HG03565 (cell line): ENCODE results near the gene CIITA.
"Not testable (repeated sequence)": the region's sequence is repeated elsewhere in the genome, so short reads cannot be mapped to it uniquely, and the experiment has no call there.

Experiments used
- ATAC-seq: cut with Tn5 transposase; IDR thresholded peaks from one replicate; pipeline ENCODE4 v1.9.1; 2021; ENCODE audit warnings: mild to moderate bottlenecking, moderate library complexity; ENCODE audit not compliant: unreplicated experiment

Gene CIITA

DNA sequence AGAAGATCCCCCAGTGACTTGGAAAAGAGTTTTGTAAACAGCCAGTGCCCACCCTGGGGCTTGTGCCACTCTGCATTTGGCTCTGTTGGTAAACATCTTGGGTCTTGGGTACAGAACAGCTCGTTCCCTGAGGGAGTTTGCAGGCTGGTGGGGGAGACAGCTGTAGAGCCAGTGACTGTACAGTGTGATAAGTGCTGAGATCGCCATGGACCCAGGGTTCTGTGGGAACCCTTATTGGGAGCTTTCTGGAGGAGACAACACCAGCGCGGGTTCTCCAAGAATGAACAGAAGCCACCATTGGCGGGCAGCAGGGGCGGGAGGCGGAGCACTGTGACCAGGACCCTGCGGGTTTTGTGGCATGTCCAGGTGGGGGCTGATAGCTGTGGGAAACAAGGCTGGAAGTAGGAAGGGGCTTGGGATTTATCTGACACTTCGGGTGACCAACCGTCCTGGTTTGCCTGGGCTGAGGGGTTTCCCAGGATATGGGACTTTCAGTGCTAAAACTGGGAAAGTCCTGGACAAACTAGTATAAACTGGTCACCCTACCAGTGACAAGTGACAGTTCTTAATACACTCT lies 70.3 kb downstream of the CIITA start:
- no peak for ATAC-seq

DNA sequence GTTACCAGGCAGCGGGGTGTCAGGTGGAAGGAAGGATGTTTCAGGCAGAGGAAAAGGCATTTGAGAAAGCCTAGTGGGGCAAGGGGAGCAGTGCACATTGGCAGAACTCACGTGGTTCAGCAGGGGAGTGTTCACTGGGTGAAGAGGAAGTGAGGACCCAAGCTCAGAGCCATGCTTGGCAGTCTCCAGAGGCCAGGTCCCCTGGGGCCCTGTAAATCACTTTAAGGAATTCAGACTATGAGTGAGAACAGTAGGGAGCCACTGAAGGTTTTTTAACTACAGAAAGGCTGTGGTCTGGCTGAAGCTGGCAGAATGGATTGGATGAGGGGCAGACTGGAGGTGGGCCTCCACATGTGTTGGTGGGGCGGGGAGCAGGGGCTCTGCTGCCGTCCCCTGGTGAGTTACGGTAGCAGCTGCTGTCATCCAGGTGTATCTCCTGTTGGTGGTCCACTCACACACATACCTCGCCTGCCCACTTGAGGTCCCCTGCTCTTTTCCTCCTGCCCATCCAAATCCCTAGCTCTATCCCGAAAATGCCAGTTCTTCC lies 72.5 kb downstream of the CIITA start:
- peak; percentile 55 for ATAC-seq

DNA sequence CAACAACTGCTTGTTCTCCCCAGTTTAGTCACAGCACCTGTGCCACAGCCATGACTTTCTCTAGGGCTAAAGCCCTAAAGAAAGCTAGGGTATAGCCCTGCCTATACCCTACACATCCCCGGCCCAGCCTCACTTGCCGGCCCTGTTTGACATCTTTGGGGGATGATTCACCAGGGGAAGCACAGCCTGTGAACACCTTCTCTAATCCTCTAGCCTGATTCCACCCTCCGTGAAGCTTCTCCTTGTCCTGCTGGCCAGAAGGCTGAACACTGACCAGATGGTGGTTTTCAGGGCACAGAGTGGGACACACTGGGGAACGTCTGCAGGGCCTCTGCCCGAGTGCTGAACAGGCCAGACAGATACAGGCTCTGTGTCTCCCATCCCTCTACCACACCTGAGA lies 73.4 kb downstream of the CIITA start:
- ATAC-seq, result no peak

DNA sequence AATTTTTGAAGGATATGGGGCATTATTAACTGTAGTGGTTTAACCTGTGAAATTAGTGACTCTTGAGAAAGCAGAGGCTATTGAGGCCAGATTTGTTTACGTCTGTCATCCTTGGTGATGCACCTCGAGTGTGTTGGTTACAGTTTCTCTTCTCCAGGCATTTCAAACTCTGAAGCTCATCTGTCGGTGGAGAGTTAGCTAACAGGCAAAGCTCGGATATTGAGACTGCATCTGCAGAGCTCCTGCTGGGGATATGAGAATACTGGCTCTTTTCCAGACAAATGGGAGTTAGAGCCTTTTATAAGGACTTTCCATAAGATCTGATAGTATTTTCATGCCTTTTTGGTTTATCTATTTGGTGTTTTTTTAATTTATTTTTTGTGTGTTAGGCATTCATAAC lies 74.0 kb downstream of the CIITA start:
- no peak for ATAC-seq

DNA sequence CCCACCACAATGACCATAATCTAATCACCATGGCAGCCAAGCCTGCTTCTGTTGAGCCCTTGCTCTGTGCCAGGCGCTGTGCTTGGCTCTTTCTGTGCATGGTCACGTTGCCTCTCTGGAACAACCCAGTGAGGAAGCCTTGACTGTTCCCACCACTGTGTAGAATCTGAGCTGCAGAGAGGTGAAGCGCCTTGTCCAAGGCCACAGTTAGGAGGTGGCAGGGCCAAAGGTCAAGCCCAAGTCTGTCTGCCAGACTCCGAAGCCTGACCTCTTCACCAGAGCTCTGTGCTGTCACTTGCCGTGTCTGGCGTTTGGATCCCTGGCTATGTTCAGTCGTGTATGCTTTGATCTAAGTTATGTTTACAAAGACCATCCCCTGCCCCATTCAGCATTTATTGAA lies 77.9 kb downstream of the CIITA start:
- no peak for ATAC-seq

DNA sequence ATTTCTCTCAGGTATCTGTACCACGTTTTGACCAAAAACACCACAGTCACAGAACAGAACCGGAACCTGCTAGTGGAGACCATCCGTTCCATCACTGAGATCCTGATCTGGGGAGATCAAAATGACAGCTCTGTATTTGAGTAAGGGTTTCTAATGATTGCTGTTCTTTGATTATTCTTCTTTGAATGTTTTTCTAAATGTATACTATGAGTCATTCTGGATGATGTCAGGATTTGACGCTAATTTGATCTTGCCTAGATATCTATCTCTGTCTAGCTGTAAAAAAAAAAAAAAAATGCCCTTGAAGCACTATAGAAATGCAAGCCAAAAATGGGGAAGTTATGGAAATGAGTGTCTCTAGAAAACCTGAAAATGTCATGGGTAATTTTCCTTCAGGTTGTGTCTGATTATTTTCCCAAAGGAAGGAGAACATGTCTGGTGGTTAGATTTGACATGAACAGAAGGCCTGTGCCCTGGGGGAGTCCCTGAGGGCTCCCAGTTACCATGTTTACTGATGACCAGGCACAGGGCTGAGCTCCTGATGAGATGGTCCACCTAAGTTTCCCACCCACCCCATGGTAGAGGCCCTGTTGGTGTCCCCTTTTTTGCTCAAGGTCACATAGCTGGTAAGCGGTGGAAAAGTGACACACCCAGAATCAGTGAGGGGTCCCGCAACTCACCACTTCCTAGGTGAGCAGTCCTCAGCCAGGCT lies 80.9 kb downstream of the CIITA start:
- ATAC-seq, result no peak

DNA sequence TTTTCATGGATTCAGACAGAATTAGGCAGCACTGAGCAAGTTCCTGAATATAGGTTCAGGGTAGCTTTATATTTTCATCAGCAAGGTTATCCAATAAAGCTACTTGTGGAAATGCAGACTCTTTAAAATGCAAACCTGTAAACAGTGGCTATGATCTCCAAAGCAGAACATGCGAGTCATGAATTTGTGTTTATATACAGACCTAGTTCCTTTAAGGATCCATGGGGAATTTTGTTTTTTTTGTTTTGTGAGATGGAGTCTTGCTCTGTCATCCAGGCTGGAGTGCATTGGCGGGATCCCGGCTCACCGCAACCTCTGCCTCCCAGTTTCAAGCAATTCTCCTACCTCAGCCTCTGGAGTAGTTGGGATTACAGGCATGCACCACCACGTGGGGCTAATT lies 82.2 kb downstream of the CIITA start:
- ATAC-seq, result no peak

DNA sequence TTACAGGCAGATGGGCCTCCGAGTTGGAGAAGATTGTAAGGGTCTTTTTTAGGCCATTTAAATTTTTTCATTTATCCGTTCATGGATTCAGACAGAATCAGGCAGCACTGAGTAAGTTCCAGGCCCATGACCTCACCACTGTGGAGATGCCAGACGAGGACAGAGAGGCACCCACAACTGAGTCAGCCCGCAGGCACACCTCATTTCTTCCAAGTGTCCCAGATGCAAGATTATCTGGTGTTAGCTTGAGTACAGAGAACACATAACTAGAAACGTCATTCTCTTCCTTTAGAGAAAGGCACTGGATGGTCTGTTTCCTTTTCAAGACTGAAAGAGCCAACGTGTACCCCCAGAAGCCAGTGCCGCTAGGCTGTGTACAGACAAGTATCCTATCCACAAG lies 84.2 kb downstream of the CIITA start:
- no peak for ATAC-seq

DNA sequence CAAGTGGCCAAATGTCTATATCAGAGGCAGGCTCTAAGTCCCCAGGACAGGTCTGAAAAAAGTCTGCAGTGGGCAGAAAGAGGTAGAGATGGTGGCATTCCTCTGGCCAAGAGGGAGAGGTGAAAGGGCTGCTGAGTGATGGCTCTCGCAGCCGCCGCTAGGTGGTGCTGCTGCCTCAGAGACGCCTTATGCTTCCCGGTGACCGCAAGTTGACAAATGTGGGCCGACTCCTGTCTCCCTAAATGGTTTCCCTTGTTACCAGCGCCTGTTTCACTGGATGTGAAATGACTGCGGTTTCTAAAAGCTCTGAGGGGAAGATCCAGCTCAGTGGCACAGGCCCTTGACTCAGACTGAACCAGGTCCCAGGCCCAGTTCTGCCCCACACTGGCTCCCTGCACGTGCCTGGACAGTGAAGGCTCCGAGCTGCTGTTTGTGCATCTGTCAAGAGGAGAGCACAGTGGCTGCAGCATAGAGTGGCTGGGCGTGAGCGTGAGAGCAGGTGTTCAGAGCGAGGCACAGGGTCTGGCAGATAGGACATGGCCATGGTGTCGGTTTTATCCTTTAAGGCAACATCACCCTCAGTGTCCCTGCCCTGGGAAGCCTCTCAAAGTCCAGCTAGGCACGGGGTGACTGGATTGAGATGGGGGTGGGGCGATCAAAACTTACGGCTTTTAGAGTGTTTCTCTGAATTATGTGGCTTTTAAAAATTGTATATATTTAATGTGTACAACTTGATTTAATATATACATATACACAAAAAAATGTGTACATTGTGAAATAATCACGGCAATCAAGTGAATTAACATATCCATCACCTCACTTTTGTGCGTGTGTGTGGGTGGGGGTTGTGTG lies 87.3 kb downstream of the CIITA start:
- peak; percentile 31 for ATAC-seq

DNA sequence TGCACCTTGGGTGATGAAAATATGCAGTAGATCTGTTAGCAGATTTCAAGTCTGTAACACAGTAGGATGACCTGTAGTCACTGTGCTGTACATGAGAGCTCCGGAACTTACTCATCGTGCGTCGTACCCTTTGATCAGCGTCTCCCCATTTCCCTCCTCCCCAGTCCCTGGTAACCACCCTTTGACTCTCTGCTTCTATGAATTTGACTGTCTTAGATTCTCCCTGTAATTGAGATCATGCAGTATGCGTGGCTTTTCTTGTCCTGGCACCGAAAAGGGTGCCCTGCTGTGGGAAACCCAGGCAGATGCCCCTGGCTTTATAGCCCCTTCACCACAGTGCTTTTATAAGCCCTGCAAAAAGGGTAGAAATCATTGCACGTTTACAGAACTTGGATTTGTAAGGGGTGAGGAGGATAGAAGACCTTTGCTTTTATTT lies 87.9 kb downstream of the CIITA start:
- peak; percentile 45 for ATAC-seq

DNA sequence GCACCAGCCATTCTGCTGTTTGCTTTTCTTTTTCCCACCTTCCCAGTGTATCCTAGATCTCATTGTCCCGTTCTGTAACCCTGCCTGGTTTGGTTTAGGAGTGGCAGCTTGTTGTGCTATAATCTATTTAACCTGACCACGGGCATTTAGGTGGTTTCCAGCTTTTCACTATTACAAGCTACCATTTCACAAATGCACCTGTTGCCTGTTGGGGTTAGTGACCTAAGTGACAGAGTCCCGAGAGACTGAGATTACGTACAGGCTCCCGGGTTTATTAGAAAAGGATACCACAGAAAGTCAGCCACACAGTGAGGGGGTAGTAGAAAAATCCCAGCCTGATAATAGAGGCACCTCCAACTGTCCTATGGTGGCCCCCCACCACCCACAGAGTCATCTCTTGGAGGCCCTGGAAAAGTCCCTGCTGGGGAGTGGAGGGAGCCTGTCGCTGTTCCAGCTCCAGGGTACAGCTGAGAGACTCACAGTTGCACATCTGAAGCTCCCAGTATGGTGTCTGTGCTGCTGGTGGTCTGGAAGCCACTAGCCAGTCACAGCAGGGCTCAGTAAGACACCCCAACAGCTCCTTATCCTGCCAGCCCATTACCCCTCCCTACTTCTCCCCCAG lies 88.5 kb downstream of the CIITA start:
- ATAC-seq, result peak; percentile 53

DNA sequence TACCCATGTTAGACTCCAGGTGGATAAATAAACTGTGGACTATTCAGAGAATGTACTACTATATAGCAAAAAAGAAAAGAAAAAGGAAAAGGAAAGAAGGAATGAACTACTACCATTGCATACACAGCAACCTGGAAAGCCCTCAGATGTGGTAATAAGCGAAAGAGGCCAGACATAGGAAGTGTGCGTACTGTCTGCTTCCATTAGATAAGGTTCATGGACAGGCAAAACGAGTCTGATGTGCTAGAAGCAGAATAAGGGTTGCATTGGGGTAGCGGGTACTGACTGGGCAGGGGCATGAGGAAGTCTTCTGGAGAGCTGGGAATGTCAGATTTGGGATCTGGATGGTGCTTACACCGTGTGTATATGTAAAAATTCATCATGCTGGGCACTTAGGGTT lies 89.1 kb downstream of the CIITA start:
- ATAC-seq, result no peak

DNA sequence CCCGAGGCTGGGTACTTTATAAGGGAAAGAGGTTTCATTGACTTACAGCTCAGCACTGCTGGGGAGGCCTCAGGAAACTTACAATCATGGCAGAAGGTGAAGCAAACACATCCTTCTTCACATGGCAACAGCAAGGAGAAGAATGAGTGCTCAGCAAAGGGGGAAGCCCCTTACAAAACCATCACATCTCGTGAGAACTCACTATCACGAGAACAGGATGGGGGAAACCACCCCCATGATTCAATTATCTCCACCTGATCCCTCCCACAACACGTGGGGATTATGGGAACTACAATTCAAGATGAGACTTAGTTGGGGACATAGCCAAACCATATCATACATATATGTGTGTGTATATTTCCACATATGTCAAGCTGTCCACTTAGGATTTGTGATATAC lies 89.6 kb downstream of the CIITA start:
- ATAC-seq, result not testable (repeated sequence)

DNA sequence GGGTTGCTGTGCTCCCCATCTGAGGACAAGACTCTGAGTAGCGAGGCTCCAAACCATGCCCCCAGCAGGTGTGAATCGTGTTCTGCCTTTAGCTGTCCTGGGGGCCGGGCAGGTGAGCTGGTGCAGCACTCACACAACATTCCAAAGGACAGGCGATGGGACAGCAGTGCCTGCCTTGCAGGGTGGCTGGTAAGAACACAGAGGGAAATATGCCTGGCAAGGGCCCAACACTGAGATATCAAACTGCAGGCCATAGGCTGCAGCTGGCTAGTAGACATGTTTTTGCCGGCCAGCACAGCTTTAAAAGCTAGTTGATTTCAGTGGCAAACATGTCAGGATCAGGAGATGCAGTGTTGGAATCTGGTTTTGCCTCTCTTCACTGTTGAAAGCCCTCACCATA lies 91.0 kb downstream of the CIITA start:
- ATAC-seq, result no peak

DNA sequence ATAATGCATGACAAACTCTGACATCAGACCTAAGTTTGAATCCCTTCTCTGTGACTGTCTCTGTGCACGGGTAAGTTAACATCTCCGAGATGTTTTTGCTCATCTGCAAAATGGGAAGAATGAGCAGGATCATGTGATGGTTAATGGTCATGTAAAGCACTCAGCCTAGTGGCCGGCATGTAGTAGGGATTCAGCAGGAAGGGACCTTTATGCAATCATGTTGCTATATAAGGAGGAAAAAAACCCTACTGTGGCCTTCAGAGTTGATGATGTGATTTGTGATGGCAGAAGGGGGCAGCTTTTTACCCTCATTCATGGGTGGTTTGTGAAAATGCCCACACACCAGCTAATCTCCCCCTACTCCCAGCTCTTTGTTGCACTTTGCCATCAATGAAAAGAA lies 91.5 kb downstream of the CIITA start:
- ATAC-seq, result no peak

DNA sequence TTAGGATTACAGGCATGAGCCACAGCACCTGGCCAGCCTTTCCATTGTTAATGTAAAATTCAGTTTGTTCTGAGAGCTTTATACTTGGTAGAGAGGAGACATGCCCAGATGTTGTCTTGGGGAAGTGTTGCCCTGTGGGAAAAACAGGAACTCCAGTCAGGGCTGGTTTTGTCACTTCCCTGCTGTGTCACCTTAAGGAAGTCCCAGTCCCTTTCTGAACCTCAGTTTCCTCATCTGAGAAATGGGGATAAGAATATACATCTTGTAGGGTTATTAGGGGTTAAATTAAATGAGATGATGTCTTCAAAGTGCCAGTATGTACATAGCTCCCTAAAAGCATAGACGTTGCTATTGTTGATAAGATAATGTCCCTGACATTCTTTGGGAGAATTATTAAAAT lies 92.6 kb downstream of the CIITA start:
- ATAC-seq, result no peak

DNA sequence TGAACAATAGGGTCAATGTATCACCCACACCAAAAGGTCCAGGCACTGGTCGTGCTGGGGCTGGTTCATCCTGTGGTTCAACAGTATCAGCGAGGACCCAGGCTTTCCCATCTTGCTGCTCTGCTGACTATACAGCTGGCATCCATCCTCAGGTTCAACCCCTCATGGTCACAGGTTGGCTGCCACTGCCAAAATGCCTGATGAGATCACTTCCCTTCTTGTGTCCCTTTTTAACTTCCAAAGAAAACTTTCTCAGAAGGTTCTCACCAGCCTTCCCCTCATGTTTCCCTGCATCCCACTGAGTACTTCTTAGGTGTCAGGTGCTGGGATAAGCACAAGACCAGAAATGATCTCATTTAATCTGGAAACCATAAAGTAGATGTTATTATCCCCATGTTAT lies 93.1 kb downstream of the CIITA start:
- no peak for ATAC-seq

DNA sequence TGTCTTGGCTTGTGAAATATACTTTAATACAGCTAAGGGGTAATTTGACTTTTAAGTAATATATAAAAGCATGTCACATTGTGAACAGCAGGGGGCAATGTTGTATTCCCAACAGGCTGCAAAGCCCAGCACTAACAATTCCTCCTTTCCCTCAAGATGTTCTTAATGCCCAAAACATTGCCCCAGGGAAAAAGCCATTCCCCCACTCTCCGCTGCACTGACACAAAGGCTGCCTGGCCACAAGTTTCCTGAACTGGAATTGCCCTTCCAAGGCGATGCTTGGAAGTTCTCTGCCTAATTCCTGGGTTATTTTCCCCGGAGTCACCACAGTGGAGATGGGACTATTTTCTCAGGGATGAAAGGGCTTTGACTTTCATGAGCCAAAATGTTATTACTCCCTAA lies 94.6 kb downstream of the CIITA start:
- ATAC-seq, result no peak

DNA sequence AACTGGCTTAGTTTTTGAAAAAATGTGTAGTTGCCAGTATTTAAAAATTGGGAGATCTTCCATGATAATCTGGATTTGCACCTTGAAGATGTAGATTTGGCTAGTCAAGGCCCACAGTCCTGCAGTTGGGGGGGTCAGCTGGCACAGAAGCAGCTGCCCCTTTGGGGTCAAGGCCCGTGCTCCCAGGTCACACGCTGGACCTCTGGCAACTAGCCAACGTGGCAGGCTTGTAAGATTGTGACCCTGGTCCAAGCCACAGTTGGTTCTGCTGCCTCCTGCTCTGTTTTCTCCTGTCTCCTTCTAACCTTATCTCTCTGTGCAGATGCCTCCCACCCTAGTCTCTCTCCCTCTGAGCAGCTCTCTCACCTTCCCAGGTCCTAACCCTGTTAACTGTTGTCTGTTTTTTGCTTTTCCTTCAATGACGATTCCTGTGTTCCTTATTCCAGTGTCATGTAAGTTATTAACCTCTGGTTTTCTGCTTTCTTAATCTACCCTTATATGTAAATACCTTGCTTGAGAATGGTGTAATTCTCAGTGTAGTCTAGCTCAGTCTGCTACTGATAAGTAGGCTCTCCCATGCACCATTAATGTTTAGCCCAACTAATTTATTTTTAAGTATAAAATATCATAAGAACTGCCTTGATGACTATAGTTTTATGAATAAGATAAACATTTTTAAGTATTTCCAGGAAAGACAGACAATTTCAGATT lies 95.3 kb downstream of the CIITA start:
- ATAC-seq, result no peak

DNA sequence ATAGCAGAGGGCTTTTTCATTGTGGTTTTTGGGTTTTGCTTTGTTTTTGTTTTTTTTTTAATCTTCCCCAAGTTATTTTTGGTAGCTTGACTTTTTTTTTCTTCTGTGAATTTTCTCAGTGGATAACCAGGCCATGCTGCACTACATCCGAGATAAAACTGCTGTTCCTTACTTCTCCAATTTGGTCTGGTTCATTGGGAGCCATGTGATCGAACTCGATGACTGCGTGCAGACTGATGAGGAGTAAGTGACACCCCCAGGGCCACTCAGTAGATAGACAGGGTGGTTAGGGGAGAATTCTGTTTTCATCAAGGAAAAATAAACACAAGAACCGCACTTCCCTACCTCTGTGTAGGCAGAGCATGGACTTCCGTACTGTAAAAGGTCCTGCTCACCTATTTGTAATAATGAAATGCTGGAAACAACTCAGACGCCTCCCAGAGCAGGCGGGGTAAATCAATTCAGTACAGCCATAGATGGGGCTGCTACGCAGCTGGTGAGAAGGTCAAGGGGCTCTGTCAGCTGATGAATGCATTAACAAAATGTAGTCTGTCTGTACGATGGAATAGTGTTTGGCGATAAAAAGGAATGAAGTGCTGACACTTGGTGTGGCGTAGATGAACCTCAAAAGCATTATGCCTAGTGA lies 95.9 kb downstream of the CIITA start:
- no peak for ATAC-seq
